Stimulated activated CD8-positive, alpha-beta memory T cell treated with anti-CD3 and anti-CD28 coated beads, Interleukin-15, amount 100 ng/mL, for 48 hours (primary cell): Measurements from ENCODE around the gene CDHR2.

ENCODE experiments used
- DNase-seq, 2 donors: peaks; one replicate each; pipeline ENCODE4 v3.0.0-alpha.2; 2020; ENCODE audit warnings: low read depth in 2 of 2

CDHR2 gene

GRCh38 chr5:176548967-176549444 is at the start of gene CDHR2:
TSS of gene CDHR2 (plus strand) at chr5:176549342. CDS start at chr5:176565353, 16,011 bp downstream.
- no peak for DNase-seq

GRCh38 chr5:176500511-176500910 is 48.6 kb upstream of the CDHR2 start:
- DNase-seq: no peak

GRCh38 chr5:176501333-176501732 is 47.8 kb upstream of the CDHR2 start:
- no peak for DNase-seq

- DNase-seq: no peak
Observed at GRCh38 chr5:176503496-176503895, 45.6 kb upstream of the CDHR2 start.

GRCh38 chr5:176507911-176508310 is 41.2 kb upstream of the CDHR2 start:
- no peak for DNase-seq

GRCh38 chr5:176508603-176509002 is 40.5 kb upstream of the CDHR2 start:
- DNase-seq: no peak

- no peak for DNase-seq
Observed at GRCh38 chr5:176513788-176514187, 35.4 kb upstream of the CDHR2 start.

- DNase-seq: no peak
Observed at GRCh38 chr5:176514244-176514950, 34.7 kb upstream of the CDHR2 start.

- DNase-seq: no peak
Observed at GRCh38 chr5:176515396-176515795, 33.7 kb upstream of the CDHR2 start.

GRCh38 chr5:176517053-176517661 is 32.0 kb upstream of the CDHR2 start:
- no peak for DNase-seq

- no peak for DNase-seq
Observed at GRCh38 chr5:176519810-176520720, 29.1 kb upstream of the CDHR2 start.

GRCh38 chr5:176521286-176521685 is 27.9 kb upstream of the CDHR2 start:
- DNase-seq: no peak

GRCh38 chr5:176521699-176522263 is 27.4 kb upstream of the CDHR2 start:
- DNase-seq: no peak

GRCh38 chr5:176524138-176524537 is 25.0 kb upstream of the CDHR2 start:
- no peak for DNase-seq

GRCh38 chr5:176524987-176525386 is 24.2 kb upstream of the CDHR2 start:
- DNase-seq: no peak

- DNase-seq: no peak
Observed at GRCh38 chr5:176525677-176526076, 23.5 kb upstream of the CDHR2 start.

- DNase-seq: no peak
Observed at GRCh38 chr5:176526462-176526861, 22.7 kb upstream of the CDHR2 start.

GRCh38 chr5:176527246-176528222 is 21.6 kb upstream of the CDHR2 start:
- no peak for DNase-seq

- no peak for DNase-seq
Observed at GRCh38 chr5:176528301-176528700, 20.8 kb upstream of the CDHR2 start.

GRCh38 chr5:176528761-176529115 is 20.4 kb upstream of the CDHR2 start:
- DNase-seq: no peak
